ENCODE data around the gene SMIM28. TPM values are rescaled to one million over a fixed set of nuclear protein-coding genes. Genes with fewer than 3 reads are reported as not detected.

SMIM28 gene
- total and polyA plus RNA-seq, 2 donors from 2014 or later, result not detected

- no peak for FAIRE-seq
- Histone ChIP-seq H3K9me3 (ENCODE audit: control insufficient read depth in 2 of 3, insufficient read depth in 1 of 3, low read length in 3 of 3) (no peaks in the 10 kb centered on the region), H3K36me3 (ENCODE audit: control insufficient read depth in 2 of 3, insufficient read depth in 3 of 3, low read length in 3 of 3) (no peaks in the 10 kb centered on the region), H3K4me3 (ENCODE audit: low read length in 3 of 3) (no peak overlapping the region), H3K9ac (ENCODE audit: low read length in 3 of 3) (no peak overlapping the region), H3K4me1 (ENCODE audit: control insufficient read depth in 2 of 3, insufficient read depth in 2 of 3, low read depth in 1 of 3, low read length in 3 of 3) (no peaks in the 10 kb centered on the region), H3K27me3 (ENCODE audit: control insufficient read depth, insufficient read depth, low read length) (no peaks in the 10 kb centered on the region), H3K27ac (ENCODE audit: low read depth in 2 of 2, low read length in 2 of 2) (no peak overlapping the region)
- intact Hi-C loops (cut with DNase I), result no loop called here
- TF ChIP-seq, protein P1, sequence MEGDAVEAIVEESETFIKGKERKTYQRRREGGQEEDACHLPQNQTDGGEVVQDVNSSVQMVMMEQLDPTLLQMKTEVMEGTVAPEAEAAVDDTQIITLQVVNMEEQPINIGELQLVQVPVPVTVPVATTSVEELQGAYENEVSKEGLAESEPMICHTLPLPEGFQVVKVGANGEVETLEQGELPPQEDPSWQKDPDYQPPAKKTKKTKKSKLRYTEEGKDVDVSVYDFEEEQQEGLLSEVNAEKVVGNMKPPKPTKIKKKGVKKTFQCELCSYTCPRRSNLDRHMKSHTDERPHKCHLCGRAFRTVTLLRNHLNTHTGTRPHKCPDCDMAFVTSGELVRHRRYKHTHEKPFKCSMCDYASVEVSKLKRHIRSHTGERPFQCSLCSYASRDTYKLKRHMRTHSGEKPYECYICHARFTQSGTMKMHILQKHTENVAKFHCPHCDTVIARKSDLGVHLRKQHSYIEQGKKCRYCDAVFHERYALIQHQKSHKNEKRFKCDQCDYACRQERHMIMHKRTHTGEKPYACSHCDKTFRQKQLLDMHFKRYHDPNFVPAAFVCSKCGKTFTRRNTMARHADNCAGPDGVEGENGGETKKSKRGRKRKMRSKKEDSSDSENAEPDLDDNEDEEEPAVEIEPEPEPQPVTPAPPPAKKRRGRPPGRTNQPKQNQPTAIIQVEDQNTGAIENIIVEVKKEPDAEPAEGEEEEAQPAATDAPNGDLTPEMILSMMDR (IDR thresholded peaks at IDR 0.05; ENCODE audit: borderline replicate concordance, extremely low read depth, insufficient read depth), result no peak
- no peak for DNase-seq
These were observed 19.0 kb downstream of the SMIM28 start for GRCh38 chr6:138396709-138397108.

GRCh38 chr6:138397128-138398122 is 19.7 kb downstream of the SMIM28 start:
- Histone ChIP-seq H3K9me3 (ENCODE audit: control insufficient read depth in 2 of 3, insufficient read depth in 1 of 3, low read length in 3 of 3) (no peaks in the 10 kb centered on the region), H3K9ac (ENCODE audit: low read length in 3 of 3) (no peak overlapping the region), H3K36me3 (ENCODE audit: control insufficient read depth in 2 of 3, insufficient read depth in 3 of 3, low read length in 3 of 3) (no peaks in the 10 kb centered on the region), H3K4me1 (ENCODE audit: control insufficient read depth in 2 of 3, insufficient read depth in 2 of 3, low read depth in 1 of 3, low read length in 3 of 3) (no peaks in the 10 kb centered on the region), H3K27me3 (ENCODE audit: control insufficient read depth, insufficient read depth, low read length) (no peaks in the 10 kb centered on the region), H3K4me3 (ENCODE audit: low read length in 3 of 3) (no peak overlapping the region), H3K27ac (ENCODE audit: low read depth in 2 of 2, low read length in 2 of 2) (no peak overlapping the region)
- TF ChIP-seq, protein P1 (IDR thresholded peaks at IDR 0.05; ENCODE audit: borderline replicate concordance, extremely low read depth, insufficient read depth), result no peak
- intact Hi-C loops (cut with DNase I), result no loop called here
- DNase-seq (no peak), FAIRE-seq (no peak)

DNA sequence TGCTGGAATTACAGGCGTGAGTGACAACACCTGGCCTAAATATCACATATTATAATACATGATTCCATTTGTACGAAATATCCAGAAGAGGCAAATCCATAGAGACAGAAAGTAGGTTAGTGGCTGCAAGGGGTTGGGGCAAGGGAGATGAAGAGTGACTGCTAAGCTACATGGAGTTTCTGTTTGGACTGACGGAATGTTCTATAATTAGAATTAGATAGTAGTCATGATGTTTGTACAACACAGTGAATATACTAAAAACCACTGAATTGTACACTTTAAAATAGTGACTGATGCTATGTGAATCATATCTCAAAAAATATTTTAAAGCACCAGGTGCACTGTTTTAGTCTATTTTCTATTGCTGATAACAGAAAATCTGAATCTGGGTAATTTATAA is 22.6 kb downstream of the SMIM28 start:
- no peak for FAIRE-seq
- intact Hi-C loops (cut with DNase I), result no loop called here
- no peak overlapping the region for H3K27ac ChIP-seq (ENCODE audit: low read depth in 2 of 2, low read length in 2 of 2)

More for the DNA sequence above, 22.6 kb downstream of the SMIM28 start:
- no peak overlapping the region for H3K9ac ChIP-seq (ENCODE audit: low read length in 3 of 3)
- H3K9me3 ChIP-seq (ENCODE audit: control insufficient read depth in 2 of 3, insufficient read depth in 1 of 3, low read length in 3 of 3), result no peaks in the 10 kb centered on the region
- no peak for DNase-seq
- no peaks in the 10 kb centered on the region for H3K36me3 ChIP-seq (ENCODE audit: control insufficient read depth in 2 of 3, insufficient read depth in 3 of 3, low read length in 3 of 3)
- no peak overlapping the region for H3K4me3 ChIP-seq (ENCODE audit: low read length in 3 of 3)
- H3K4me1 ChIP-seq (ENCODE audit: control insufficient read depth in 2 of 3, insufficient read depth in 2 of 3, low read depth in 1 of 3, low read length in 3 of 3), result peaks cover 0 to 10% (median 0%) of the 10 kb centered on the region in 3 donors
- H3K27me3 ChIP-seq (ENCODE audit: control insufficient read depth, insufficient read depth, low read length), result no peaks in the 10 kb centered on the region
- TF ChIP-seq, protein P1 (IDR thresholded peaks at IDR 0.05; ENCODE audit: borderline replicate concordance, extremely low read depth, insufficient read depth), result no peak
